GM18868 (cell line): ENCODE results near the gene RNF149.
A peak's percentile ranks its signal among the peaks of the same experiment; 100 is the strongest.
"Not testable (repeated sequence)": the region's sequence is repeated elsewhere in the genome, so short reads cannot be mapped to it uniquely, and the experiment has no call there.

Source experiments
- ATAC-seq: cut with Tn5 transposase; IDR thresholded peaks from one replicate; pipeline ENCODE4 v1.9.1; 2021; ENCODE audit warnings: mild to moderate bottlenecking, moderate library complexity; ENCODE audit not compliant: unreplicated experiment

Gene RNF149, protein sequence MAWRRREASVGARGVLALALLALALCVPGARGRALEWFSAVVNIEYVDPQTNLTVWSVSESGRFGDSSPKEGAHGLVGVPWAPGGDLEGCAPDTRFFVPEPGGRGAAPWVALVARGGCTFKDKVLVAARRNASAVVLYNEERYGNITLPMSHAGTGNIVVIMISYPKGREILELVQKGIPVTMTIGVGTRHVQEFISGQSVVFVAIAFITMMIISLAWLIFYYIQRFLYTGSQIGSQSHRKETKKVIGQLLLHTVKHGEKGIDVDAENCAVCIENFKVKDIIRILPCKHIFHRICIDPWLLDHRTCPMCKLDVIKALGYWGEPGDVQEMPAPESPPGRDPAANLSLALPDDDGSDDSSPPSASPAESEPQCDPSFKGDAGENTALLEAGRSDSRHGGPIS

GRCh38 chr2:101308432-101309210 lies at the start of gene RNF149:
Gene RNF149 (minus strand): TSS chr2:101308701. CDS start chr2:101308588, 113 bp downstream.
- ATAC-seq = peak; percentile 56

- no peak for ATAC-seq
These were observed 48.9 kb upstream of the RNF149 start for GRCh38 chr2:101357376-101357775.

GRCh38 chr2:101356521-101356920 lies 48.0 kb upstream of the RNF149 start:
- ATAC-seq = no peak

DNA sequence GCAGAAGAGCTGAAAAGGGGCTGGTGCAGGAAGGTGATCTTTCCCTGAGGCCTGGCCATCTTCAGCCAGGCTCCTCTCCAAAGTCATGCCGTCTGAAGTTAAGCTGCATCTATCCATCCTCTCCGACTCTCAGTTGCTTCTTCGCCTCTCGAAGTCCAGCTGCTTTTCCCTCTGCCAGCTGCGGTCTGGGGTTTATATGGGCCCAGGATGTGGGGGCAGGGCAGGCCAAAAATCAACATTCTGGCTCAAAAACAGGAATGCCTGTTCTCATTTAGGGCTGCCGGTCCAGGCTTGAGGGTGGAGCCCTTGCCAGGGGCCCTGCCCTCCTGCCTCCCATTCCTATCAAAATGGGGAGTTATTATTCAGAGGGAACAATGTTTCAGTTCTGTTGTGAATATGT lies 47.6 kb upstream of the RNF149 start:
- no peak for ATAC-seq

- ATAC-seq = no peak
These were observed 47.0 kb upstream of the RNF149 start for GRCh38 chr2:101355401-101356054.

DNA sequence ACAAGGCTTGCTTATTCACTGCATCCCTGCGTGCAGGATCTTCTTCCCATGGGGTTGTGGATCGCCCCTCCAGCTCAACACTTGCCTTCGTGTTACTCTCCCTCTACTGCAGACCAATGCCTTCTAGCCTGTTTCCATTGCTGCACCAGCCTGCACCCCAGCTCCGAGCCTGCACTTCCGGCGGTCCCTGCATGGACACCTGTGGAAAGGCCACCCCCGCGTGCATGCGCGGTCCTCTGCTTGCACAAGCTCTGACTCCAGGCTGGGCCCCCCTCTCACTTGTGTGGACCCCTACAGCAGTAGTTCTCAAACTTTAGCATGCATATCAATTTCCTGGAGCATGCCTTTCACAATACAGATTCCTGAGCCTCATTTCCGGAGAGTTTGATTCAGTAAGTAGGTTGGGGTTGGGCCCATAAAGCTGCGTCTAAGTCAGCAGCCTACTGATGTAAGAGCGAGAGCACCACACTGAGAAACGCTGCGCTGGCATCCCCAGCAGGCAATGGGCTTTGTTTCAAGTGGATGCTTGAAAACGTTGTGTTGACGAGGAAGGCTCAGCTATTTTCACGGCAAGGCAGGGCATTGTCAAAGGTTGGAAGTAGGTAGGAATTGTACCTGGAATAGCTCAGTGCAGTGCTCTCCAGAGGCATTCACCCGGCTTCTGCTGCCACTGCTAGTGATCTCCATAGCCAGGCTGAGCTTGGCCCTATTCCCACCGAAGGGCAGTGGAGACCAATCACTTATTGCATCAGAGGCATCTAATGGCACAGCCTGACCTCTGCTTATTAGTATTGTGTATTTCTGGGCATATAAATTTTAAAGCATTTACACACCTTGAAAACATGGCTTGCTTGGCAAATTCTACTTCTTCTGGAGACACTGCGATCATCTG lies 46.2 kb upstream of the RNF149 start:
- no peak for ATAC-seq

DNA sequence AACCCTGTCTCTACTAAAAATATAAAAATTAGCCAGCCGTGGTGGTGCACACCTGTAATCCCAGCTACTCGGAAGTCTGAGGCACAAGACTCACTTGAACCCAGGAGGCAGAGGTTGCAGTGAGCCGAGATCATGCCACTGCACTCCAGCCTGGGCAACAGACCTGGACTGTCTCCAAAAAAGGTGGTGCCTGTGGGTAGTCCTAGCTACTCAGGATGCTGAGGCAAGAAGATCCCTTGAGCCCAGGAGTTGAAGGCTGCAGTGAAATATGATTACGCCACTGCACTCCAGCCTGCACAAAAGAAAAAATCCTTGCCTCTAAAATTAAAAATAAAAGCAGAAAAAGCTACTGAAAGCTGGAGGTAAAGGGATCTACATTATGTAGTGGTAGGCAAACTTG lies 44.1 kb upstream of the RNF149 start:
- not testable (repeated sequence) for ATAC-seq

- ATAC-seq = no peak
These were observed 42.7 kb upstream of the RNF149 start for GRCh38 chr2:101351207-101351606.

DNA sequence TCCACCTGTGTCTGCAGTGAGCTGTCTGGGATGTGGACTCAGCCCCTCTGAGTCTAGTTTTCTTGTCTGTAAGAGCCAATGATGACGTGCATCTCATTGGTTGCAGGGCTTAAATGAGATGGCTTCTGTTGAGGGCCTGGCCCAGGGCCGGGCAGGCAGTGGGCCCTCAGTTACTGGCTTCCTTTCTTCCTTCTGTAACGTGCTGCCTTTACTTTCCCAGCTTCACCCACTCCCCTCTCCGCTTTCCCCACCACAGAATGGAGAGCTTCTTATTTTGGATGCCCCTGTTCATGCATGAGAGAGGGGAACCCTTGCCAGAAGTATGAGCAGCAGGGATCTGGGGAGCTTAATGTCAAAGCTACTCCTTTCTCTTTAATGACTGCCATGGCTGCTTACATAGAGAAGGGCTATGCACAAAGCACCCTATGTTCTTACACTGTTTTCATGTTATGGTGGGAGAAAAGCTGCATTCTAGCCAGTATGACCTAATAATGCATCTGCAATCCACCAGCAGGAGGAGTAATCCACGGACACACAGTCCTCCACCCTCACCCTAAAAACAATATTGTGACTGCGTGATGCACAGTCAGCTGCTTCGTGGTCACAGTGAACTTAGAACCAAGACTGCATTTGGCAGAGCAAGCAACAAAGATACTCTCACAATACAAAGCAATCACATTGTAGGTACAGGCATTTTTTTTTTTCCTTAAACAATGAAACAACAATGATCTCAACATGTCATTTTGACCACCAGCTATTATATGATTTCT lies 41.6 kb upstream of the RNF149 start:
- no peak for ATAC-seq

- ATAC-seq = no peak
These were observed 40.4 kb upstream of the RNF149 start for GRCh38 chr2:101348883-101349282.

DNA sequence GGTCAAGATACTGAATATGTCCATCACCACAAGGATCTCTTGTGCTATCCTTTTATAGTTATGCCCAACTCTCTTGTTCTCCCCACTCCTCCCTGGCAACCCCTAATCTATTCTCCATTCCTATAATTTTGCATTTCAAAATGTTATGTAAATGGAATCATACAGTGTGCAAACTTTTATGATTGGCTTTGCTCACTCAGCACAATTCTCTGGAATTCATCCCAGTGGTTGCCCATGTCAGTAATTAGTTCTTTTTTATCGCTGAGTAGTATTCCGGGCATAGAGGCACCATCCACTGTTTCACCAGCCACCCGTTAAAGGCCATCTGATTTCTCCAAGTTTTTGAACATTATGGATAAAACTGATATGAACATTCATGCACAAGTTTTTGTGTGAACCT lies 38.4 kb upstream of the RNF149 start:
- ATAC-seq = no peak

- ATAC-seq = no peak
These were observed 35.6 kb upstream of the RNF149 start for GRCh38 chr2:101344137-101344536.

DNA sequence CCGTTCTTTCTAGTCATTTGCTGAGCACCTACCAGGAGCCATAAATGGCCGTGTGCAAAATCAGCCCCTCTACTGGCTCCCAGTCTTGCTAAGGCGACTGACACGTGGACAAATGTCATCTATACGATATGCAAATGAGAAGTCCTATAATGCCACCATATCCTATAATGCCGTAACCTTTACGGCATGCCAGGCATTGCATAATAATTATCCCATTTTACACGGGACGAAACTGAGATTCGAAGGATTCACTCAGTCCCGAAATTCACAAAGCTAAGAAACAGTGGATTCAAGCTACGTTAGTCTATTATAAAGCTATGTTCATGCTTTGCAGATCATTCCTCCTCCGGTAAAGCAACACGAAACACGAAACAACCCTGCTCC lies 34.1 kb upstream of the RNF149 start:
- no peak for ATAC-seq

DNA sequence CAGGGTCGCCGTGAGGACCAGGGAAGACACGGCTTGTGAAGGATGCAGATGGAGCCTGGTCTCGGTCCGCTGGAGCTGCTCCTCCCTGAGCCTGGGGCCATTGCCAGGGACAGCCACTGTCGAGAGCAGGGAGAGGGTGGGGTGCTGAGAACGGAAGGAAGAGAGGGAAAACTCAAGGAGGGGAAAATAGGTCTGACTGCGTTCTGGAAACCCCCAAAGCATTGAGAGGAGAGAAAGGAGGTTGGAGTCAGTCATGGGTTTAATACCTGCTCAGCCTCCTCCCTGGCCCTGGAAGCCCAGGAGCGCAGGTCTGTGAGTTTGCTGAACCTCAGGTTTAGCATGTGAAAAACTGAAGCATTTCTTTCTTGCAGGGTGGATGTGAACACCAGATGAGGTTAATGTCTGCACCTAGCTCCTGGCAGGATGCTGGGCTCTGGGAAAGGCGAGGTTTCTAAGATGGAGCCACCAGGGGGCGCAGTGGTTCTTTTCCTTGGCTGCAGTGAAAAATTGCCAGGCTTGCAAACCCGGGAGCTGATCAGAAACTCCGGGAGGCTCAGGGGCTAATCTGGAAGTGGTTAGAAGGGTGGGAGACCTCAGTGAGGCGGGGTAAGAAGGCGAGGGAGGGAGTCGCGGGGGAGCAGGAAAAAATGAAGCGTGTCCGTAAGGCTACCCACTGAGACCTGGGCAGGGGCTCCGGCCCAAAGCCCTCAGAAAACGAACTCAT lies 33.6 kb upstream of the RNF149 start:
- no peak for ATAC-seq

DNA sequence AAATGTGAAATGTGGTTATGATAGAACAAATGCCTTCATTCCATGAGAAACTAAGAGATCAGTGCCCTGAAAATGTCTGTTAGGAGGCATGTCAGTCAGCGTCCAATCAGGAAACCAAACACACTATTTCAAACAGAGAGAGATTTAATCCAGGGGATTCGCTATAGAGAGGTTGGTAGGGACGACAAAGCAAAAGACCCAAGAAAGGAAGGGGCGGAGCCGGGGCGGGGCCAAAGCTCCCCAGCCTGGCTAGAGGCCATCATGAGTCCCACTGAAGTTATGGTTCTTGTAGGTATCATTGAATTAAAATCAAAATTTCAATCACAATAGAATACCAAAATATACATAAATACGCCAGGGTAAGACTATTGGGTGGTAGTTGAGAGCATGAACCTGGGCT lies 32.9 kb upstream of the RNF149 start:
- no peak for ATAC-seq

GRCh38 chr2:101340141-101340551 lies 31.6 kb upstream of the RNF149 start:
- ATAC-seq = no peak

GRCh38 chr2:101339266-101339880 lies 30.9 kb upstream of the RNF149 start:
- no peak for ATAC-seq

GRCh38 chr2:101337877-101338276 lies 29.4 kb upstream of the RNF149 start:
- ATAC-seq = no peak
